ENCODE data around the gene DEFB112.

Gene DEFB112, protein sequence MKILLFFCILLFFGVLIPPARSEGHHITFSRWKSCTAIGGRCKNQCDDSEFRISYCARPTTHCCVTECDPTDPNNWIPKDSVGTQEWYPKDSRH

GRCh38 chr6:50049829-50050228 lies at the start of gene DEFB112:
Gene DEFB112, minus strand, starts transcription at chr6:50049929. Its CDS starts 60 bp downstream, at chr6:50049869.
- ATAC-seq (no peak), DNase-seq (no peak)
- Mint-ChIP-seq H3K4me3 (no peak within 1 kb of the TSS), H3K27me3 (no peaks in the 10 kb centered on the region), H3K9me3 (peaks cover 10% of the 10 kb centered on the region), H3K4me1 (no peaks in the 10 kb centered on the region), H3K27ac (no peak within 1 kb of the TSS), H3K36me3 (ENCODE audit: low read depth) (no peaks in the 10 kb centered on the region)

- Mint-ChIP-seq H3K27me3 (no peaks in the 10 kb centered on the region), H3K27ac (no peak overlapping the region), H3K36me3 (ENCODE audit: low read depth) (no peaks in the 10 kb centered on the region), H3K4me3 (no peak overlapping the region), H3K4me1 (no peaks in the 10 kb centered on the region), H3K9me3 (peaks cover 4% of the 10 kb centered on the region)
- DNase-seq (no peak), ATAC-seq (no peak)
These were observed 48.9 kb upstream of the DEFB112 start for GRCh38 chr6:50098641-50098993.

DNA sequence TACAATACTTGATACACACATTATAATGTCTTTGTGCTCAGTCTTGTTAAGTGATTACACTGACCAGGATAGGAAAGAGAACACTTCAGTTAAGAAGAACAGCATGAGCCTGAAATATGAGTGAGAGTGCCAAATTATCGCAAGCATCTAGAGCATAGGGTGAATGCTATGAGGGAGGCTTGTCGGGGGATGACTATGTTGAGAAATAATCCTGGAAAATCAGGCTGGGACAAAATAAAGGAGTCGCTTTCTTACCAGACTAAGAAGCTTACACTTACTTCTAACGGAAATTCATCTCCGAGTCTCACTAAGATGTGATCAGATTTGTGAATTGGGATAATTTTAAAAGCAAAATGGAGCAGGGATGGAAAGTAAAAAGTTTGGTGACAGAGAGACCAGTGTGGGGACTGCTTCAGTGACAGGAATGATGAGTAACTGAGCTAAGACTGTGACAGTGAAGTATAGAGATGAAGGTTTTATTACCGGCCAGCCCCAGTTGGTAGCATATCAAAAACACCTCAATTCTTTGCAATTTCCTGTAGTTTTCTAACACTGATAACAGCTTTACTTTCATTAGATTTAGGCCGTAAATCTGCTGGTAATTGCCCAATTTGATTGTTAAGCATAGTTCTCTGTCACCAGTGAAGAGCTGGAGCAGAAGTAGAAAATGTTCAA lies 48.4 kb upstream of the DEFB112 start:
- Mint-ChIP-seq H3K27me3 (no peaks in the 10 kb centered on the region), H3K4me1 (no peaks in the 10 kb centered on the region), H3K4me3 (no peak overlapping the region), H3K9me3 (peaks cover 4% of the 10 kb centered on the region), H3K27ac (no peak overlapping the region), H3K36me3 (ENCODE audit: low read depth) (no peaks in the 10 kb centered on the region)
- ATAC-seq (no peak), DNase-seq (no peak)

DNA sequence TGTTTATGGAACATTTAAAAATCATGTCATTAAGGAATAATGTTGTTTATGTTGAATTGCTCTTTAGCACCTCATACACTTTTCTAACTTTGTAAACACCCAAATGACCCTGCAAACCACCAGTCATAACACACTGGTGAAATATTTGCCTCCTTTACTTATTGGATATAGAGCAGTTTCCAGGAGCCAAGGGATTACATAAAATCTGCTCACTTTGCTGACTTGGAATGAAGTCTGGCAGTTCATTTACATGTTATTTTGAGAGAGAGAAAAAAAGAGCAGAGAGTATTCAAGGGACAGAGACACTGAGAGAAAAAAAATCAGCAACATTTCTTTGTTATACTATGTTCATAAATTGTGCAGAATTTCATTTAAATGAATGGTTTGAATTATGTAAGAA lies 46.6 kb upstream of the DEFB112 start:
- Mint-ChIP-seq H3K9me3 (peaks cover 4% of the 10 kb centered on the region), H3K36me3 (ENCODE audit: low read depth) (no peaks in the 10 kb centered on the region), H3K4me3 (no peak overlapping the region), H3K4me1 (no peaks in the 10 kb centered on the region), H3K27ac (no peak overlapping the region), H3K27me3 (no peaks in the 10 kb centered on the region)
- ATAC-seq (no peak), DNase-seq (no peak)

GRCh38 chr6:50093938-50094272 lies 44.2 kb upstream of the DEFB112 start:
- Mint-ChIP-seq H3K9me3 (peaks cover 4% of the 10 kb centered on the region), H3K4me1 (no peaks in the 10 kb centered on the region), H3K27me3 (no peaks in the 10 kb centered on the region), H3K36me3 (ENCODE audit: low read depth) (no peaks in the 10 kb centered on the region), H3K27ac (no peak overlapping the region), H3K4me3 (no peak overlapping the region)
- ATAC-seq (no peak), DNase-seq (no peak)

DNA sequence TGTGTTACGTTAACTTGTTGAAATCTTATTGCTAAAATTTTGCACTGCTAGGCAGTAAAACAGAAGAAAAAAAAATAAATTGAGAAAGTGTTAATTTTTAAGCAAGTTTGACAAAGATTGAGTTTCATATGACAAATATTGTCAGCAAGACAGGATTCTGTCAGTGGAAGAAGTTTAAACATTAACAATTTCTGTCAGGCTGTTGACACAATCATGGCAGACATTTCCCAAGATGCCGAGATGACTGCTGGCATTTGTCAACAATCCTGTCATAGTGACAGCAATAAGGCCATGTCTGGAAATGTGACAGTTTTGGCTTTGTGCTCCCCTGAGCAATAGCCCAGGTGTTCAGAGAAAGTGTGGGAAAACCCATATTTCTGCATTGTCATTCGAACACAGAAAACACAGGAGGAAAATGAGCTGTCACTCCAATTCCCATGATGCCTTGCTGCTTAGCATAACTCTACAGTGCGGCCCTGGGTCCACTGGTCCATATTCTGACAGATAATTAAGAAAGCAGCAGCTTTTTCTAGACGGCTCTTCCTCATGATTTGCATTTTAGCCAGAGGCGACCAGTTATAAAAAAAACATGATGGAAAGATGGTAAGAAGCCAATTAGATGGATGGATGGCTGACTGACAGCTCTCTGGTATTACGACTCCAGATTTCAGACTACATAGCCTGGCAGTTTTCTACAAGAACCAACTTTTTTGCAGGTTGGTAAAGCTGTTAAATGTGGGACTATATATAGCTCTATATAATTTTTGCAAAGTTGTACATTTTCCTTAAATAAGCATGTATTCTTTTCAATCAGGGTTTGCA lies 43.6 kb upstream of the DEFB112 start:
- H3K27ac Mint-ChIP-seq = no peak overlapping the region
- no peak overlapping the region for H3K4me3 Mint-ChIP-seq
- no peaks in the 10 kb centered on the region for H3K4me1 Mint-ChIP-seq
- no peaks in the 10 kb centered on the region for H3K27me3 Mint-ChIP-seq
- peaks cover 4% of the 10 kb centered on the region for H3K9me3 Mint-ChIP-seq
- ATAC-seq (no peak), DNase-seq (no peak)
- no peaks in the 10 kb centered on the region for H3K36me3 Mint-ChIP-seq (ENCODE audit: low read depth)

DNA sequence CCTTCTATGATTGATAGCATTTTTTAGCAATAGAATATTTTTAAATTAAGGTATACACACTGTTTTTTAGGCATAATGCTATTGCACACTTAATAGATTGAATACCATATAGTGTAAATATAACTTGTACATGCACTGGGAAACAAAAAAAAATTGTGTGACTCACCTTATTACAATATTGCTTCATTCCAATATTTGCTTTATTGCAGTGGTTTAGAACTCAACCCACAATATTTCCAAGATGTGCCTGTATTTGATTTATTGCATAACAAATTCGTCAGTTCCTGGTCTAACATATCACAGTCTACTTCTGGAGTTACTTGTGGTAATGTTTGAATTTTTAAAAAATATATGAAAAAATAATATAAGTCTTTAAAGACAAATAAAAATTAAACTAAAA lies 41.9 kb upstream of the DEFB112 start:
- H3K9me3 Mint-ChIP-seq = peaks cover 4% of the 10 kb centered on the region
- ATAC-seq (no peak), DNase-seq (no peak)
- H3K4me3 Mint-ChIP-seq = no peak overlapping the region
- H3K4me1 Mint-ChIP-seq = no peaks in the 10 kb centered on the region
- no peaks in the 10 kb centered on the region for H3K36me3 Mint-ChIP-seq (ENCODE audit: low read depth)
- no peak overlapping the region for H3K27ac Mint-ChIP-seq
- no peaks in the 10 kb centered on the region for H3K27me3 Mint-ChIP-seq

DNA sequence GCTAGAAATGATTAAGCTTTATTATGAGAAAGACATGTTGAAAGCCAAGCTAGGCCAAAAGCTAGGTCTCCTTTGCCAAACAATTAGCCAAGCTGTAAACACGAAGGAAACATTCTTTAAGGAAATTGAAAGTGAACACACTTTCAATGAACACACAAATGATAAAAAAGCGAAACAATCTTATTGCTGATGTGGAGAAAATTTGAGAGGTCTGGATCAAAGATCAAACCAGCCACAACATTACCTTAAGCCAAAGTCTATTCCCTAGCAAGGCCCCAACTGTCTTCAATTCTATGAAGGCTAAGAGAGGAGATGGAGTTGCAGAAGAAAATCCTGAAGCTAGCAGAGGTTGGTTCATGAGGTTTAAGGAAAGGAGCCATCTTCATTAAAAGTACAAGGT lies 40.2 kb upstream of the DEFB112 start:
- H3K27ac Mint-ChIP-seq = no peak overlapping the region
- no peak for ATAC-seq
- no peaks in the 10 kb centered on the region for H3K9me3 Mint-ChIP-seq
- no peaks in the 10 kb centered on the region for H3K36me3 Mint-ChIP-seq (ENCODE audit: low read depth)
- H3K4me1 Mint-ChIP-seq = no peaks in the 10 kb centered on the region
- no peak overlapping the region for H3K4me3 Mint-ChIP-seq
- H3K27me3 Mint-ChIP-seq = no peaks in the 10 kb centered on the region
- no peak for DNase-seq

GRCh38 chr6:50087231-50087954 lies 37.7 kb upstream of the DEFB112 start:
- no peak for ATAC-seq
- Mint-ChIP-seq H3K27me3 (no peaks in the 10 kb centered on the region), H3K4me1 (no peaks in the 10 kb centered on the region), H3K27ac (no peak overlapping the region), H3K9me3 (no peaks in the 10 kb centered on the region), H3K4me3 (no peak overlapping the region), H3K36me3 (ENCODE audit: low read depth) (no peaks in the 10 kb centered on the region)
- DNase-seq = no peak

DNA sequence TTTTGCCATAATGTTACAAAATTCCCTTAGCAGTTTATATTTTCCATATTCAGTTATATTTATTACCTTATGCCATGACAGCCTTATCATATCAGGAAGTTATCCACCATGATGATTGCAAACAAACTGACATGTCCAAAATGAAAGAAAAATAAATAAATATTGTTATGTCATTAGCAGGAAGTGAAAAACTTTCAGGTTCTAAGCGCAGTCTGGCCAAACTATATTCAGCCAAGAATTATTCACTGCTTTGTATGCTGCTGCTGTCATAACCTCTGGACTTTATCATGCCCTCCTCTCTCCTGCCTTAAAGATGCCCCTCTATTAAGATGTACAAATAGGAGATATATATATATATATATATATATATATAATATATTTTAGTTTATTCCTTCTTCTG lies 27.7 kb upstream of the DEFB112 start:
- Mint-ChIP-seq H3K4me3 (no peak overlapping the region), H3K4me1 (no peaks in the 10 kb centered on the region), H3K36me3 (ENCODE audit: low read depth) (no peaks in the 10 kb centered on the region), H3K27me3 (no peaks in the 10 kb centered on the region), H3K27ac (no peak overlapping the region), H3K9me3 (peaks cover 10% of the 10 kb centered on the region)
- DNase-seq (no peak), ATAC-seq (no peak)

- DNase-seq (no peak), ATAC-seq (no peak)
- Mint-ChIP-seq H3K36me3 (ENCODE audit: low read depth) (no peaks in the 10 kb centered on the region), H3K4me3 (no peak overlapping the region), H3K9me3 (peaks cover 15% of the 10 kb centered on the region), H3K27me3 (no peaks in the 10 kb centered on the region), H3K4me1 (no peaks in the 10 kb centered on the region), H3K27ac (no peak overlapping the region)
These were observed 26.7 kb upstream of the DEFB112 start for GRCh38 chr6:50076431-50076830.

GRCh38 chr6:50071921-50072320 lies 22.2 kb upstream of the DEFB112 start:
- H3K4me3 Mint-ChIP-seq = no peak overlapping the region
- H3K36me3 Mint-ChIP-seq (ENCODE audit: low read depth) = no peaks in the 10 kb centered on the region
- no peak for ATAC-seq

GRCh38 chr6:50070101-50070500 lies 20.4 kb upstream of the DEFB112 start:
- H3K9me3 Mint-ChIP-seq = peaks cover 12% of the 10 kb centered on the region
- H3K4me3 Mint-ChIP-seq = no peak overlapping the region
- no peak overlapping the region for H3K27ac Mint-ChIP-seq
- no peak for ATAC-seq
- H3K36me3 Mint-ChIP-seq (ENCODE audit: low read depth) = no peaks in the 10 kb centered on the region
- no peaks in the 10 kb centered on the region for H3K4me1 Mint-ChIP-seq
- H3K27me3 Mint-ChIP-seq = no peaks in the 10 kb centered on the region
- DNase-seq = no peak

More at GRCh38 chr6:50071921-50072320, 22.2 kb upstream of the DEFB112 start:
- DNase-seq = no peak
- Mint-ChIP-seq H3K9me3 (peaks cover 12% of the 10 kb centered on the region), H3K27ac (no peak overlapping the region), H3K4me1 (no peaks in the 10 kb centered on the region), H3K27me3 (no peaks in the 10 kb centered on the region)

GRCh38 chr6:50062051-50062450 lies 12.3 kb upstream of the DEFB112 start:
- H3K9me3 Mint-ChIP-seq = peaks cover 18% of the 10 kb centered on the region
- H3K4me3 Mint-ChIP-seq = no peak overlapping the region
- H3K27me3 Mint-ChIP-seq = no peaks in the 10 kb centered on the region
- no peaks in the 10 kb centered on the region for H3K4me1 Mint-ChIP-seq
- H3K27ac Mint-ChIP-seq = no peak overlapping the region
- ATAC-seq (no peak), DNase-seq (no peak)
- no peaks in the 10 kb centered on the region for H3K36me3 Mint-ChIP-seq (ENCODE audit: low read depth)

GRCh38 chr6:50056242-50056641 lies 6.5 kb upstream of the DEFB112 start:
- Mint-ChIP-seq H3K36me3 (ENCODE audit: low read depth) (no peaks in the 10 kb centered on the region), H3K27ac (no peak overlapping the region), H3K4me1 (no peaks in the 10 kb centered on the region), H3K4me3 (no peak overlapping the region), H3K9me3 (peaks cover 7% of the 10 kb centered on the region), H3K27me3 (no peaks in the 10 kb centered on the region)
- ATAC-seq = no peak
- no peak for DNase-seq

All from activated naive CD8-positive, alpha-beta T cell treated with anti-CD3 and anti-CD28 coated beads, Interleukin-2, amount 50 U/mL, for 24 hours (primary cell).